ENCODE data around the gene TEX29.

Gene TEX29

DNA sequence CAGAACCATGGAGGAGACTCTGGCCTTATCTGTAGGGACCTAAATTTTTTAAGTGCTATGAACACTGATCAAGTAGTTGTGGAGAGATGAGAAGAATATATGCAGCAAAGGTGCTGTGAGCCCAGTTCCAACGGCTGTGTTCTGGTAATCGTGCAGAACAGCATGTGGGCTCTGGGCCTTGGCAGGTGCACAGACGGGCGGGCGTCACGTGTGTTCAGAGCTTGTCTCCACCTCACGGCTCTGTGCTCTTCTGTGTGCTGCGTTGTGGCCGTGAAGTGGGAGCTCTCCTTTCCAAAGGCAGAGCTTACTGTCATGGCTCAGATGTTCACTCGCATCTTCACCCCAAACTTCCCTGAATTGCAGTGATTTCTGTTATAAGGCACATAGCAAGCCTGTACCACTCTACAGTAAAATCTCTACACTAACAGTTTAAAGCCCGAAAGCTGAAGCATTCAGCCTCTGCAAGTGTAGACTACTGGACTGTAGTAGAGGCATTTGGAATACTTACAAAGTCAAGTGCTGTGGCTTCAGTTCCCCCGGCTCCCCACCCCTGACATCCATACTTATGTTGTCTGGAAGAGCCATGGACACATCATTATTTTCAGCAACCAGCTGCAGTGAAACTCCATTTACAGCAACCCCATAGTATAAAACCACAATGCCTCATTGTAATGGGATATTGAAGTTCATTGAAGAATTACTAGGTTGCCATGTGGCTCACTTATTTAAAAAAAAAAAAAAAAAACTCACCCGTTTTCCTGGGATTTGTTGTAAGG is 27.5 kb upstream of the TEX29 start:
- Histone ChIP-seq H3K4me3 (ENCODE audit: low read length) (no peak overlapping the region), H3K4me1 (ENCODE audit: control insufficient read depth, insufficient read depth, low read length) (no peaks in the 10 kb centered on the region), H3K36me3 (ENCODE audit: control insufficient read depth, insufficient read depth, low read length, severe bottlenecking) (peaks cover 94% of the 10 kb centered on the region), H3K27me3 (replicated peaks; ENCODE audit: control insufficient read depth, insufficient read depth, low read length) (no peaks in the 10 kb centered on the region), H3K9me3 (ENCODE audit: control insufficient read depth, low read length) (no peaks in the 10 kb centered on the region), H3K9ac (ENCODE audit: low read length) (no peak overlapping the region)
- no peak for DNase-seq (ENCODE audit: low read depth)

GRCh38 chr13:111295886-111296285 is 24.6 kb upstream of the TEX29 start:
- Histone ChIP-seq H3K4me1 (ENCODE audit: control insufficient read depth, insufficient read depth, low read length) (no peaks in the 10 kb centered on the region), H3K27me3 (replicated peaks; ENCODE audit: control insufficient read depth, insufficient read depth, low read length) (no peaks in the 10 kb centered on the region), H3K9ac (ENCODE audit: low read length) (no peak overlapping the region), H3K4me3 (ENCODE audit: low read length) (no peak overlapping the region), H3K9me3 (ENCODE audit: control insufficient read depth, low read length) (no peaks in the 10 kb centered on the region), H3K36me3 (ENCODE audit: control insufficient read depth, insufficient read depth, low read length, severe bottlenecking) (peaks cover 86% of the 10 kb centered on the region)
- DNase-seq (ENCODE audit: low read depth): no peak

- Histone ChIP-seq H3K4me3 (ENCODE audit: low read length) (no peak overlapping the region), H3K9ac (ENCODE audit: low read length) (no peak overlapping the region), H3K27me3 (replicated peaks; ENCODE audit: control insufficient read depth, insufficient read depth, low read length) (no peaks in the 10 kb centered on the region), H3K36me3 (ENCODE audit: control insufficient read depth, insufficient read depth, low read length, severe bottlenecking) (peaks cover 85% of the 10 kb centered on the region), H3K9me3 (ENCODE audit: control insufficient read depth, low read length) (no peaks in the 10 kb centered on the region), H3K4me1 (ENCODE audit: control insufficient read depth, insufficient read depth, low read length) (no peaks in the 10 kb centered on the region)
- DNase-seq (ENCODE audit: low read depth): no peak
Observed at GRCh38 chr13:111296417-111296816, 24.0 kb upstream of the TEX29 start.

- DNase-seq (ENCODE audit: low read depth): no peak
- H3K9ac ChIP-seq (ENCODE audit: low read length): no peak overlapping the region
- H3K4me1 ChIP-seq (ENCODE audit: control insufficient read depth, insufficient read depth, low read length): no peaks in the 10 kb centered on the region
- H3K9me3 ChIP-seq (ENCODE audit: control insufficient read depth, low read length): no peaks in the 10 kb centered on the region
- H3K4me3 ChIP-seq (ENCODE audit: low read length): no peak overlapping the region
- peaks cover 85% of the 10 kb centered on the region for H3K36me3 ChIP-seq (ENCODE audit: control insufficient read depth, insufficient read depth, low read length, severe bottlenecking)
- no peaks in the 10 kb centered on the region for H3K27me3 ChIP-seq (replicated peaks; ENCODE audit: control insufficient read depth, insufficient read depth, low read length)
Observed at GRCh38 chr13:111298214-111298975, 22.0 kb upstream of the TEX29 start.

- no peak overlapping the region for H3K4me3 ChIP-seq (ENCODE audit: low read length)
- peaks cover 87% of the 10 kb centered on the region for H3K36me3 ChIP-seq (ENCODE audit: control insufficient read depth, insufficient read depth, low read length, severe bottlenecking)
- no peaks in the 10 kb centered on the region for H3K4me1 ChIP-seq (ENCODE audit: control insufficient read depth, insufficient read depth, low read length)
- H3K9me3 ChIP-seq (ENCODE audit: control insufficient read depth, low read length): no peaks in the 10 kb centered on the region
- no peaks in the 10 kb centered on the region for H3K27me3 ChIP-seq (replicated peaks; ENCODE audit: control insufficient read depth, insufficient read depth, low read length)
- no peak overlapping the region for H3K9ac ChIP-seq (ENCODE audit: low read length)
- no peak for DNase-seq (ENCODE audit: low read depth)
Observed at GRCh38 chr13:111302045-111302726, 18.3 kb upstream of the TEX29 start.

DNA sequence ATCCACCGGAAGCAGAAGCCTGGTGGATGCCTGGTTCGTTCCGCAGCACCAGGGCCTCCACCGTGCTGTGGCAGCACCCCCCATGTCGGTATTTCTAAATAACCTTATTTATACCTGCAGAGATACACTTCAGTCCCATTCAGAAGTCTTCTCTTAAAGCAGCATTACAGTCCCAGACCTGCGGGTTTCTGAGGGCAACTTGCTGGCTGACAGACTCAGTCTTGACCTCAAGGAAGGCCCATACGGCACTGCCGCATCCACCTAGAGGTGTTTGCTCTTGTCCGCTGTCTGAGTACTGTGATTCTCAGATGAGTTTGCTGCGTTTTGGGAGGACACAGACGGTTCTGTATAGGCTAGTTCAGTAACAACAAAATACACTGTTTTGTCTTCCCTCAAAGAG is 16.9 kb upstream of the TEX29 start:
- DNase-seq (ENCODE audit: low read depth): no peak
- H3K9me3 ChIP-seq (ENCODE audit: control insufficient read depth, low read length): no peaks in the 10 kb centered on the region
- no peaks in the 10 kb centered on the region for H3K4me1 ChIP-seq (ENCODE audit: control insufficient read depth, insufficient read depth, low read length)
- no peaks in the 10 kb centered on the region for H3K27me3 ChIP-seq (replicated peaks; ENCODE audit: control insufficient read depth, insufficient read depth, low read length)
- H3K9ac ChIP-seq (ENCODE audit: low read length): no peak overlapping the region
- peaks cover 86% of the 10 kb centered on the region for H3K36me3 ChIP-seq (ENCODE audit: control insufficient read depth, insufficient read depth, low read length, severe bottlenecking)
- H3K4me3 ChIP-seq (ENCODE audit: low read length): no peak overlapping the region

GRCh38 chr13:111304041-111304544 is 16.3 kb upstream of the TEX29 start:
- Histone ChIP-seq H3K27me3 (replicated peaks; ENCODE audit: control insufficient read depth, insufficient read depth, low read length) (no peaks in the 10 kb centered on the region), H3K4me3 (ENCODE audit: low read length) (no peak overlapping the region)

DNA sequence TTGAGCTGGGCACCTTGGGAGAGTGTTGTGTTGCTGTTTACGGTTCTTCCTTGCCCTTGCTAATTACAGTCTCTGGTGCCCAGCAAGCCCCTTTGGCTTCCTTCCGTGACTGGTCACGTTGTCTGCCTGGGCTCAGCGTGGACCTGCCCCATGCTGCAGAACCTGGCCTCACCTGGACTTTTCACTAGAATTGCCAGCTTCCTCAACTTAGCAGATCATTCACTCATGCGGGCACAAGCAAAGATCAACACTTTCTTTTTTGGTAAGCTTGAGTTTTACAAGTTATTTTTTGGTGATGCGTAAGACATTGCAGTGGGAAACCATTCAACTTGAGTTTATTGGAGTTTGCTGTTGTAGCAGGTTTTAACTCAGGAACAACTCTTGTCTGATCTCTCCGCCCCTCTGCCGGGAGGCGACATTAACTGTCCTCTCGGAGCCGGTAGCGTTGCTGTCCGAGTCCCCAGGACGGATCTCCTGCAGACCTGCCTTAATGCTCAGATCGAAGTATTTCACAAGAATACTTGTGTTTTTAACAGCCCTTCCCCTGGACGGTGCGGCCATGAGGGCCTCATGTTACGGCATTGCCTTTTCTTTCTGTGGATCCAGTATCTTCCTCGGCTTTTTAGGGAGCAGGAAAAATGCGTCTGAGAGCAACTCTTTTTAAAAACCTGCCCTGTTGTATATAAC is 15.7 kb upstream of the TEX29 start:
- H3K36me3 ChIP-seq (ENCODE audit: control insufficient read depth, insufficient read depth, low read length, severe bottlenecking): peaks cover 89% of the 10 kb centered on the region
- no peaks in the 10 kb centered on the region for H3K9me3 ChIP-seq (ENCODE audit: control insufficient read depth, low read length)
- DNase-seq (ENCODE audit: low read depth): no peak
- H3K27me3 ChIP-seq (replicated peaks; ENCODE audit: control insufficient read depth, insufficient read depth, low read length): no peaks in the 10 kb centered on the region
- no peak overlapping the region for H3K4me3 ChIP-seq (ENCODE audit: low read length)
- H3K9ac ChIP-seq (ENCODE audit: low read length): no peak overlapping the region
- H3K4me1 ChIP-seq (ENCODE audit: control insufficient read depth, insufficient read depth, low read length): no peaks in the 10 kb centered on the region

More at GRCh38 chr13:111304041-111304544, 16.3 kb upstream of the TEX29 start:
- DNase-seq (ENCODE audit: low read depth): no peak
- Histone ChIP-seq H3K36me3 (ENCODE audit: control insufficient read depth, insufficient read depth, low read length, severe bottlenecking) (peaks cover 85% of the 10 kb centered on the region), H3K9me3 (ENCODE audit: control insufficient read depth, low read length) (no peaks in the 10 kb centered on the region), H3K4me1 (ENCODE audit: control insufficient read depth, insufficient read depth, low read length) (no peaks in the 10 kb centered on the region), H3K9ac (ENCODE audit: low read length) (no peak overlapping the region)

GRCh38 chr13:111312944-111313590 is 7.4 kb upstream of the TEX29 start:
- Histone ChIP-seq H3K9me3 (ENCODE audit: control insufficient read depth, low read length) (peaks cover 7% of the 10 kb centered on the region), H3K4me3 (ENCODE audit: low read length) (no peak overlapping the region), H3K27me3 (replicated peaks; ENCODE audit: control insufficient read depth, insufficient read depth, low read length) (no peaks in the 10 kb centered on the region), H3K36me3 (ENCODE audit: control insufficient read depth, insufficient read depth, low read length, severe bottlenecking) (peaks cover 49% of the 10 kb centered on the region), H3K9ac (ENCODE audit: low read length) (no peak overlapping the region), H3K4me1 (ENCODE audit: control insufficient read depth, insufficient read depth, low read length) (no peaks in the 10 kb centered on the region)
- DNase-seq (ENCODE audit: low read depth): no peak

DNA sequence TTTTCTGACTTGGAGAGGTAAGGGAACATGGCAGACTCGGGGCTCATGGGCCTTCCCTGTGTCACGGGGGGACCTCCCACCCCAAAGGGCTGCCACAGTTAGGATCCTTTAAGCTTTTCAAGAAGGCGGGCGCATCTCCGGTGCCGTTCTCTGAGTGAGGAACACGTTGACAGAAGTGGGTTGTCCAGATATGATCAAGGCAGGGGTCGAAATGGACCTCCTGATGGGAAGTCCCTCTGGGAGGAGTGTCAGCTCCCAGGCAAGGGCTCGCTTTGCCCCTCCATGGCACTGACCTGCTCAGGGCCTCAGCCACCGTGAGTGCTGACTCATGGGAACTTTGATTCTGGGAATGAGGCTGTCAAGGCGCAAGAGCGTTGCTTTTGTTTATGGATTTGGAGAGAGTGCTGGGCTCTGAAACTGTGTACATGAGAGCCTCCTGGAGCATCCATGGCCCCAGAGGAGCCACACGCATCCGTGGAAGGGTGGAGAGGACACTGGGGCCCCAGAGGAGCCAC is 6.5 kb upstream of the TEX29 start:
- Histone ChIP-seq H3K36me3 (ENCODE audit: control insufficient read depth, insufficient read depth, low read length, severe bottlenecking) (peaks cover 41% of the 10 kb centered on the region), H3K9me3 (ENCODE audit: control insufficient read depth, low read length) (peaks cover 7% of the 10 kb centered on the region), H3K4me3 (ENCODE audit: low read length) (no peak overlapping the region), H3K27me3 (replicated peaks; ENCODE audit: control insufficient read depth, insufficient read depth, low read length) (no peaks in the 10 kb centered on the region), H3K9ac (ENCODE audit: low read length) (no peak overlapping the region), H3K4me1 (ENCODE audit: control insufficient read depth, insufficient read depth, low read length) (no peaks in the 10 kb centered on the region)
- no peak for DNase-seq (ENCODE audit: low read depth)

Measured in adipocyte (in vitro differentiated cells).